GM12878 (cell line): ENCODE data around the gene DTL. TPM values are rescaled to one million over a fixed set of nuclear protein-coding genes. Genes with fewer than 3 reads are reported as not detected.
A peak's percentile ranks its signal among the peaks of the same experiment; 100 is the strongest.

Experiments used
- ATAC-seq: fragments of 200-7000 bp; cut with Tn5 transposase; 3 replicates; pipeline ENCODE4 v1.9.1; 2020; ENCODE audit warnings: mild to moderate bottlenecking, moderate library complexity
- BruUV-seq: library from RNA; stranded (reverse); fragments of 400-500 nt; replicated peaks from 2 replicates; lab custom pipeline; 2021; lab: Mats Ljungman, UMichigan
- CTCF ChIA-PET: fragments of 300-600 bp; sonication (Branson Sonifier 250); formaldehyde crosslinking; extraction: SDS; loops from one replicate; lab custom pipeline; 2021; ENCODE audit warnings: inconsistent platforms; lab: Yijun Ruan, JAX
- POLR2A ChIA-PET: fragments of 350-600 bp; formaldehyde crosslinking; extraction: SDS; loops from one replicate; lab custom pipeline; 2021; ENCODE audit warnings: inconsistent platforms; lab: Charles Lee
- RAD21 ChIA-PET: fragments of 300-600 bp; sonication (Branson Sonifier 250); formaldehyde crosslinking; loops from one replicate; lab custom pipeline; 2023; ENCODE audit warnings: antibody characterized with exemption; ENCODE audit not compliant: unreplicated experiment; lab: Charles Lee
- SMC1A ChIA-PET: fragments of 300-600 bp; sonication (Branson Sonifier 250); formaldehyde crosslinking; loops from one replicate; lab custom pipeline; 2023; ENCODE audit not compliant: unreplicated experiment, uncharacterized antibody; lab: Charles Lee
- DNase-seq: peaks from one replicate; pipeline ENCODE4 v3.0.0-alpha.2; 2011; ENCODE audit warnings: low read depth, low spot score
- FAIRE-seq: peaks from 3 replicates; lab custom pipeline; 2011; peaks lifted over from hg19 to GRCh38; lab: Jason Lieb, UNC
- H2AFZ ChIP-seq: 2 replicates; pipeline ENCODE4 v1.6.0; 2011; ENCODE audit warnings: low read depth, low read length, control low read depth; ENCODE audit not compliant: control insufficient read depth
- H3K27ac ChIP-seq: 2 replicates; pipeline ENCODE4 v1.5.1; 2011; ENCODE audit warnings: control low read depth; ENCODE audit not compliant: control insufficient read depth, insufficient read depth
- H3K27me3 ChIP-seq, 2 experiments: replicated peaks in 1 of 2; 2 replicates each; pipeline versions ENCODE4 v1.6.0 to v1.6.1; 2011; ENCODE audit warnings: low read length in 1 of 2; ENCODE audit not compliant: control insufficient read depth in 2 of 2, insufficient read depth in 2 of 2
- H3K36me3 ChIP-seq, 2 experiments: 2 replicates each; pipeline ENCODE4 v1.5.1; 2011; ENCODE audit warnings: low read length in 1 of 2; ENCODE audit not compliant: control insufficient read depth in 2 of 2, insufficient read depth in 2 of 2
- H3K4me1 ChIP-seq: 2 replicates; pipeline ENCODE4 v1.6.1; 2011; ENCODE audit warnings: mild to moderate bottlenecking, low read length, moderate library complexity, mixed read lengths; ENCODE audit not compliant: control insufficient read depth, insufficient read depth
- H3K4me2 ChIP-seq: 2 replicates; pipeline ENCODE4 v1.6.0; 2011; ENCODE audit warnings: control low read depth; ENCODE audit not compliant: control insufficient read depth, insufficient read depth
- H3K4me3 ChIP-seq: fragments of 200-600 bp; sonication (generic); 2 replicates; pipeline ENCODE4 v1.5.1; 2016
- H3K79me2 ChIP-seq: 2 replicates; pipeline ENCODE4 v1.6.0; 2011; ENCODE audit warnings: low read length; ENCODE audit not compliant: control insufficient read depth, insufficient read depth
- H3K9ac ChIP-seq: 2 replicates; pipeline ENCODE4 v1.8.0; 2011; ENCODE audit warnings: low read length, control low read depth, mixed read lengths; ENCODE audit not compliant: control insufficient read depth, insufficient read depth
- H3K9me3 ChIP-seq: replicated peaks from 3 replicates; pipeline ENCODE4 v1.5.1; 2011; ENCODE audit warnings: mild to moderate bottlenecking, low read length; ENCODE audit not compliant: control insufficient read depth, insufficient read depth
- H4K20me1 ChIP-seq: 2 replicates; pipeline ENCODE4 v1.6.0; 2011; ENCODE audit not compliant: control insufficient read depth, insufficient read depth
- BACH1 ChIP-seq: fragments of 450-650 bp; IDR thresholded peaks from 2 replicates; pipeline ENCODE4 v1.6.1; 2017; ENCODE audit warnings: mild to moderate bottlenecking, borderline replicate concordance
- BHLHE40 ChIP-seq, 2 experiments: fragments of 450-650 bp in 1 of 2; IDR thresholded peaks; 2 replicates each; pipeline ENCODE4 v1.6.1; 2011 to 2017; ENCODE audit warnings: low read depth in 2 of 2, borderline replicate concordance in 1 of 2, improper control_type of control experiment in 1 of 2, low read length in 1 of 2, mild to moderate bottlenecking in 1 of 2
- DPF2 ChIP-seq: fragments of 450-650 bp; IDR thresholded peaks from 2 replicates; pipeline ENCODE4 v1.6.1; 2017; ENCODE audit warnings: mild to moderate bottlenecking
- FOXK2 ChIP-seq: fragments of 450-650 bp; IDR thresholded peaks from 2 replicates; pipeline ENCODE4 v1.6.1; 2017; ENCODE audit warnings: mild to moderate bottlenecking, moderate library complexity
- IKZF2 ChIP-seq, 2 experiments: fragments of 450-650 bp; IDR thresholded peaks; 2 replicates each; pipeline ENCODE4 v1.6.1; 2017; ENCODE audit warnings: mild to moderate bottlenecking in 2 of 2, moderate library complexity in 2 of 2
- NFYB ChIP-seq: IDR thresholded peaks from 2 replicates; pipeline ENCODE4 v1.6.1; 2011; ENCODE audit warnings: low read depth, mild to moderate bottlenecking, low read length, improper control_type of control experiment, moderate library complexity; ENCODE audit not compliant: insufficient read depth
- NR2C2 ChIP-seq: IDR thresholded peaks from 2 replicates; pipeline ENCODE4 v1.6.1; 2011; ENCODE audit warnings: borderline replicate concordance, low read depth; ENCODE audit not compliant: control insufficient read depth, insufficient read length
- POU2F2 ChIP-seq: IDR thresholded peaks from 3 replicates; pipeline ENCODE4 v1.6.1; 2011; ENCODE audit warnings: low read depth, mild to moderate bottlenecking, low read length, borderline replicate concordance
- STAT1 ChIP-seq: fragments of 450-650 bp; conservative IDR thresholded peaks from 2 replicates; pipeline ENCODE4 v1.6.1; 2014; ENCODE audit warnings: antibody characterized with exemption, mild to moderate bottlenecking
- ZNF384 ChIP-seq: IDR thresholded peaks from 2 replicates; pipeline ENCODE4 v1.6.1; 2012; ENCODE audit warnings: low read depth, mild to moderate bottlenecking, low read length, improper control_type of control experiment, borderline replicate concordance
- WGBS: methylation state at CpG from one replicate; pipeline ENCODE4 v1.1.6; 2016; ENCODE audit warnings: low lambda C conversion rate; ENCODE audit not compliant: insufficient replicate concordance, insufficient coverage; ENCODE audit errors: missing lambda C conversion rate; 5-methylcytosine and 5-hydroxymethylcytosine counted together
- in situ Hi-C: fragments of 300-500 bp; cut with MboI; formaldehyde crosslinking; loops from 9 replicates; pipeline ENCODE4 v1.14.3; 2018; ENCODE audit warnings: mixed read lengths
- intact Hi-C: fragments of 100-400 bp; cut with micrococcal nuclease; formaldehyde crosslinking; loops from one replicate; pipeline ENCODE4 v1.14.2; 2022; ENCODE audit not compliant: unreplicated experiment
- polyA plus RNA-seq, 11 experiments: library from polyadenylated mRNA; depleted of rRNA in 4 of 11; unstranded in 6 of 11; stranded (reverse) in 5 of 11; fragments of >200 nt; fragmentation: Nextera tagmentation in 4 of 11; fragmentation: Illumina TruSeq in 1 of 11; extraction: Ambion mirVana in 4 of 11; extraction: Trizol in 1 of 11; gene quantifications; 1 replicate in 1 of 11; 2 replicates in 10 of 11; pipeline versions ENCODE4 v1.2.1 to v1.2.3, GENCODE V29; 2011 to 2016; ENCODE audit warnings: inconsistent platforms in 2 of 11, missing spikeins in 2 of 11, low read depth in 1 of 11
- total RNA-seq, 4 experiments: library from RNA; depleted of rRNA in 3 of 4; stranded (reverse); fragments of >200 nt in 3 of 4; fragmentation: Illumina TruSeq in 1 of 4; extraction: Trizol in 1 of 4; gene quantifications; 2 replicates each; pipeline versions ENCODE4 v1.2.1 to v1.2.3, GENCODE V29; 2013 to 2021

Gene DTL
- total and polyA plus RNA-seq, 10 of the 15 experiments (the other 5 are each of a cell fraction or from before 2014, with no cell fraction given), result 24.1 to 73.4 (median 52.2) TPM

DNA sequence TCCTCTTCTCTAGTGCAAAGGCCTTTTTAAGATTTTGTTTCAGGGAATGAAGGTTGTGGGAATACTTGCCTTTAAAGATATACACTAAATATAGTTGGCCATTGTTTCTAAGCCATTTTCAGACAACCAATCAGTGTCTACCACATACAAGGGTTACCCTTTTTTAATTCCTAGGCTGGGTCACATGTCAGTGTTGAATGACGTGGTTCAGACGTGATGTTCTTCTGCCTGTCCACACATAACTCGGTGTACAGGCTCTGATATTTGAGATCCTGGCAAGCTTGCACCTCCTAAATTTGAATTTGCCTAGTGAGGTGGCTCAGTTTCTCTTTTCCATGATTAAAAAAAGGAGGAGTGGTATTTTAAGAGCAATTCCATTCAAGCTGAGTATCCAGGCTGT lies 38.8 kb downstream of the DTL start:
- H3K4me1 ChIP-seq, result no peaks in the 10 kb centered on the region
- H4K20me1 ChIP-seq, result no peaks in the 10 kb centered on the region
- H3K4me3 ChIP-seq, result no peak overlapping the region
- intact Hi-C loops, result no loop called here
- 97% methylated on average over 3 of the region's 3 CpGs for WGBS
- ChIA-PET CTCF (interaction anchor here (1.6 kb wide), 1 partner anchor 382 kb away, joined by 6 read pairs; no protein-coding TSS in a partner anchor), RAD21 (no interaction called here), POLR2A (no interaction called here), SMC1A (interaction anchor here (1.1 to 1.4 kb wide), 2 partner anchors 381 to 394 kb away, joined by 3 read pairs; no protein-coding TSS in a partner anchor)
- H3K4me2 ChIP-seq, result no peak overlapping the region
- H3K9ac ChIP-seq, result no peak overlapping the region
- peaks cover 0 to 10% of the 10 kb centered on the region in 2 experiments; a peak in 3 of 4 replicates for H3K36me3 ChIP-seq
- ATAC-seq, result no peak
- in situ Hi-C loops, result loop anchor here (5.0 kb wide), 1 partner anchor 293 kb away; no protein-coding TSS in a partner anchor
- H3K27me3 ChIP-seq, result no peaks in the 10 kb centered on the region
- H3K27ac ChIP-seq, result no peak overlapping the region
- FAIRE-seq, result peak; percentile 7
- no peak overlapping the region for H2AFZ ChIP-seq
- no peak for TF ChIP-seq NFYB
- TF ChIP-seq IKZF2 (IDR thresholded peaks at IDR 0.05), result no peak
- TF ChIP-seq BACH1, result no peak
- TF ChIP-seq BHLHE40 (IDR thresholded peaks at IDR 0.05; ENCODE audit: borderline replicate concordance in 1 of 2, low read depth in 2 of 2, low read length in 1 of 2), result no peak
- no peak for TF ChIP-seq POU2F2
- TF ChIP-seq NR2C2, result no peak
- TF ChIP-seq ZNF384, result no peak
- no peak for TF ChIP-seq FOXK2
- no peak for TF ChIP-seq DPF2
- no peak for TF ChIP-seq STAT1
- no peak for DNase-seq
- H3K9me3 ChIP-seq, result no peaks in the 10 kb centered on the region
- H3K79me2 ChIP-seq, result no peaks in the 10 kb centered on the region
- no TSS peak for BruUV-seq
